Neuronal stem cell (in vitro differentiated cells): ENCODE measurements around the gene TRIM52.

Source experiments
- DNase-seq: peaks from one replicate; pipeline ENCODE4 v3.0.0-alpha.2; 2013; ENCODE audit warnings: low spot score
- H2AFZ ChIP-seq: one replicate; pipeline ENCODE4 v1.6.1; 2013; ENCODE audit warnings: mild to moderate bottlenecking, low read length, inconsistent platforms
- H2AK5ac ChIP-seq: 2 replicates; pipeline ENCODE4 v1.6.1; 2013; ENCODE audit warnings: low read depth, mild to moderate bottlenecking, inconsistent platforms, low read length, moderate library complexity, mixed read lengths
- H2BK120ac ChIP-seq: 2 replicates; pipeline ENCODE4 v1.6.1; 2013; ENCODE audit warnings: low read depth, mild to moderate bottlenecking, inconsistent platforms, low read length, moderate library complexity, mixed read lengths
- H2BK12ac ChIP-seq: one replicate; pipeline ENCODE4 v1.6.1; 2013; ENCODE audit warnings: low read length, inconsistent platforms
- H2BK15ac ChIP-seq: 2 replicates; pipeline ENCODE4 v1.6.1; 2013; ENCODE audit warnings: mild to moderate bottlenecking, low read length, inconsistent platforms, mixed read lengths
- H2BK5ac ChIP-seq: one replicate; pipeline ENCODE4 v1.6.1; 2013; ENCODE audit warnings: inconsistent platforms, mild to moderate bottlenecking, low read length, moderate library complexity
- H3K14ac ChIP-seq: one replicate; pipeline ENCODE4 v1.6.1; 2013; ENCODE audit warnings: low read length, inconsistent platforms
- H3K18ac ChIP-seq: 2 replicates; pipeline ENCODE4 v1.6.1; 2013; ENCODE audit warnings: low read length, inconsistent platforms
- H3K23ac ChIP-seq: 2 replicates; pipeline ENCODE4 v1.6.1; 2013; ENCODE audit warnings: low read depth, mild to moderate bottlenecking, mixed read lengths, low read length, inconsistent platforms; ENCODE audit not compliant: poor library complexity
- H3K27ac ChIP-seq: replicated peaks from 3 replicates; pipeline ENCODE4 v1.5.1; 2013; ENCODE audit warnings: low read length, inconsistent platforms
- H3K27me3 ChIP-seq, 3 experiments: 2 replicates each; pipeline ENCODE4 v1.6.1; 2013; ENCODE audit warnings: low read length in 3 of 3, mild to moderate bottlenecking in 2 of 3, inconsistent platforms in 1 of 3, low read depth in 1 of 3, mixed read lengths in 1 of 3, moderate library complexity in 1 of 3; ENCODE audit not compliant: control insufficient read depth in 3 of 3, insufficient read depth in 3 of 3
- H3K36me3 ChIP-seq, 2 donors: replicated peaks in 1 of 2; 2 replicates each; pipeline ENCODE4 v1.6.1; 2013; ENCODE audit warnings: low read length in 2 of 2; ENCODE audit not compliant: control insufficient read depth in 2 of 2, insufficient read depth in 2 of 2
- H3K4ac ChIP-seq: 2 replicates; pipeline ENCODE4 v1.6.1; 2013; ENCODE audit warnings: inconsistent platforms, mild to moderate bottlenecking, low read length, moderate library complexity
- H3K4me1 ChIP-seq, 2 donors: 1 replicate in 1 of 2; 2 replicates in 1 of 2; pipeline ENCODE4 v1.6.1; 2013; ENCODE audit warnings: low read length in 2 of 2, low read depth in 1 of 2; ENCODE audit not compliant: control insufficient read depth in 2 of 2, insufficient read depth in 1 of 2
- H3K4me2 ChIP-seq: one replicate; pipeline ENCODE4 v1.6.1; 2013; ENCODE audit warnings: mild to moderate bottlenecking, low read length, inconsistent platforms; ENCODE audit not compliant: insufficient read depth, poor library complexity, severe bottlenecking
- H3K4me3 ChIP-seq, 2 donors: 2 replicates each; pipeline ENCODE4 v1.5.1; 2013; ENCODE audit warnings: low read length in 2 of 2, mild to moderate bottlenecking in 2 of 2, inconsistent platforms in 1 of 2, moderate library complexity in 1 of 2
- H3K79me1 ChIP-seq: one replicate; pipeline ENCODE4 v1.6.1; 2013; ENCODE audit warnings: low read depth, mild to moderate bottlenecking, inconsistent platforms, low read length, moderate library complexity
- H3K9ac ChIP-seq: one replicate; pipeline ENCODE4 v1.6.1; 2013; ENCODE audit warnings: mild to moderate bottlenecking, low read depth, low read length, inconsistent platforms; ENCODE audit not compliant: poor library complexity
- H3K9me3 ChIP-seq, 2 donors: replicated peaks in 1 of 2; 2 replicates each; pipeline versions ENCODE3 to v1.6.1; 2013; ENCODE audit warnings: low read length in 2 of 2, mild to moderate bottlenecking in 2 of 2, inconsistent platforms in 1 of 2, low read depth in 1 of 2, mixed read lengths in 1 of 2, moderate library complexity in 1 of 2; ENCODE audit not compliant: control insufficient read depth in 2 of 2, insufficient read depth in 1 of 2
- H4K8ac ChIP-seq: one replicate; pipeline ENCODE4 v1.6.1; 2013; ENCODE audit warnings: low read depth, mild to moderate bottlenecking, inconsistent platforms, low read length, moderate library complexity
- H4K91ac ChIP-seq: one replicate; pipeline ENCODE4 v1.6.1; 2013; ENCODE audit warnings: low read length, low read depth, mild to moderate bottlenecking, inconsistent platforms; ENCODE audit not compliant: poor library complexity
- WGBS, 2 donors: extraction: QIAGEN DNeasy Blood & Tissue Kit; methylation state at CpG; one replicate each; pipeline ENCODE4 v1.1.7; 2013; ENCODE audit warnings: missing lambda C conversion rate in 2 of 2, mixed read lengths in 1 of 2; ENCODE audit not compliant: insufficient read length in 2 of 2, insufficient replicate concordance in 1 of 2; ENCODE audit errors: extremely low coverage in 2 of 2; 5-methylcytosine and 5-hydroxymethylcytosine counted together

TRIM52 gene

GRCh38 chr5:181232593-181232992 lies 28.4 kb downstream of the TRIM52 start:
- Histone ChIP-seq H3K23ac (no peak overlapping the region), H2BK15ac (no peak overlapping the region), H2BK5ac (no peak overlapping the region), H3K4me1 (no peaks in the 10 kb centered on the region), H3K14ac (no peak overlapping the region), H3K27me3 (no peaks in the 10 kb centered on the region), H3K4me2 (no peak overlapping the region), H3K27ac (no peak overlapping the region), H3K18ac (no peak overlapping the region), H3K9me3 (no peaks in the 10 kb centered on the region), H3K9ac (no peak overlapping the region), H4K91ac (no peak overlapping the region), H3K79me1 (peaks cover 9% of the 10 kb centered on the region), H4K8ac (no peak overlapping the region), H2AK5ac (no peak overlapping the region), H2AFZ (no peak overlapping the region), H2BK12ac (no peak overlapping the region), H3K36me3 (peaks cover 48 to 95% of the 10 kb centered on the region in 2 donors), H3K4ac (no peak overlapping the region), H3K4me3 (no peak overlapping the region), H2BK120ac (no peak overlapping the region)
- no CpG with 5 or more reads among the region's 18 CpGs for WGBS, 2 donors
- no peak for DNase-seq

- no peaks in the 10 kb centered on the region for H3K9me3 ChIP-seq
- no peak overlapping the region for H2BK12ac ChIP-seq
- WGBS, 2 donors, result no CpG with 5 or more reads among the region's 7 CpGs
- H3K4me2 ChIP-seq, result no peak overlapping the region
- H3K36me3 ChIP-seq, result peaks cover 38 to 93% of the 10 kb centered on the region in 2 donors
- H4K8ac ChIP-seq, result no peak overlapping the region
- no peaks in the 10 kb centered on the region for H3K4me1 ChIP-seq
- no peak overlapping the region for H3K27ac ChIP-seq
- H3K14ac ChIP-seq, result peak overlapping the region; percentile 47
- no peak overlapping the region for H2AFZ ChIP-seq
- H2BK15ac ChIP-seq, result no peak overlapping the region
- no peak overlapping the region for H3K23ac ChIP-seq
- no peaks in the 10 kb centered on the region for H3K27me3 ChIP-seq
- no peak overlapping the region for H2AK5ac ChIP-seq
- H2BK120ac ChIP-seq, result no peak overlapping the region
- peak overlapping the region; percentile 16 for H3K9ac ChIP-seq
- peaks cover 11% of the 10 kb centered on the region for H3K79me1 ChIP-seq
- no peak overlapping the region for H3K4me3 ChIP-seq
- peak overlapping the region; percentile 28 for H3K4ac ChIP-seq
- H3K18ac ChIP-seq, result no peak overlapping the region
- no peak overlapping the region for H2BK5ac ChIP-seq
- no peak overlapping the region for H4K91ac ChIP-seq
- DNase-seq, result no peak
These were observed 29.5 kb downstream of the TRIM52 start for GRCh38 chr5:181231432-181231831.

- no CpG with 5 or more reads among the region's 6 CpGs for WGBS, 2 donors
- H3K9me3 ChIP-seq, result no peaks in the 10 kb centered on the region
These were observed 30.4 kb downstream of the TRIM52 start for GRCh38 chr5:181230551-181230950.

GRCh38 chr5:181229996-181230395 lies 30.9 kb downstream of the TRIM52 start:
- no peak overlapping the region for H3K23ac ChIP-seq
- no CpG with 5 or more reads among the region's 13 CpGs for WGBS, 2 donors
- no peak overlapping the region for H3K27ac ChIP-seq
- H3K4me1 ChIP-seq, result peaks cover 0 to 1% of the 10 kb centered on the region in 2 donors
- no peak for DNase-seq
- no peaks in the 10 kb centered on the region for H3K27me3 ChIP-seq
- H3K18ac ChIP-seq, result no peak overlapping the region
- no peak overlapping the region for H4K91ac ChIP-seq
- H2BK120ac ChIP-seq, result no peak overlapping the region
- H3K4me2 ChIP-seq, result no peak overlapping the region
- no peak overlapping the region for H2BK5ac ChIP-seq
- H3K36me3 ChIP-seq, result peaks cover 35 to 92% of the 10 kb centered on the region in 2 donors
- H2BK15ac ChIP-seq, result no peak overlapping the region
- H3K4ac ChIP-seq, result no peak overlapping the region
- no peak overlapping the region for H3K9ac ChIP-seq
- no peak overlapping the region for H2AK5ac ChIP-seq
- H3K4me3 ChIP-seq, result no peak overlapping the region
- no peaks in the 10 kb centered on the region for H3K9me3 ChIP-seq
- no peak overlapping the region for H2BK12ac ChIP-seq
- no peak overlapping the region for H4K8ac ChIP-seq
- no peak overlapping the region for H2AFZ ChIP-seq
- H3K79me1 ChIP-seq, result peaks cover 11% of the 10 kb centered on the region
- no peak overlapping the region for H3K14ac ChIP-seq

More at GRCh38 chr5:181230551-181230950, 30.4 kb downstream of the TRIM52 start:
- peaks cover 35 to 92% of the 10 kb centered on the region in 2 donors for H3K36me3 ChIP-seq
- no peak overlapping the region for H2BK120ac ChIP-seq
- no peak overlapping the region for H3K4me2 ChIP-seq
- H2AK5ac ChIP-seq, result no peak overlapping the region
- no peak overlapping the region for H4K91ac ChIP-seq
- no peak overlapping the region for H3K14ac ChIP-seq
- no peaks in the 10 kb centered on the region for H3K27me3 ChIP-seq
- no peak overlapping the region for H3K9ac ChIP-seq
- H2BK15ac ChIP-seq, result no peak overlapping the region
- H4K8ac ChIP-seq, result no peak overlapping the region
- DNase-seq, result no peak
- H3K79me1 ChIP-seq, result peaks cover 11% of the 10 kb centered on the region
- no peak overlapping the region for H3K23ac ChIP-seq
- no peak overlapping the region for H2BK5ac ChIP-seq
- no peak overlapping the region for H3K4ac ChIP-seq
- no peaks in the 10 kb centered on the region for H3K4me1 ChIP-seq
- H3K18ac ChIP-seq, result no peak overlapping the region
- no peak overlapping the region for H3K27ac ChIP-seq
- no peak overlapping the region for H2BK12ac ChIP-seq
- no peak overlapping the region for H3K4me3 ChIP-seq
- no peak overlapping the region for H2AFZ ChIP-seq
